ENCODE results near the gene ERCC2.
"Not testable (repeated sequence)": the region's sequence is repeated elsewhere in the genome, so short reads cannot be mapped to it uniquely, and the experiment has no call there.

- not testable (repeated sequence) for TF ChIP-seq POLR2A, CTCF, EP300 (IDR thresholded peaks at IDR 0.05)
These were observed 58.1 kb downstream of the ERCC2 start for GRCh38 chr19:45312285-45312684.
